H1 (cell line): ENCODE data around the gene PTGES2. TPM values are rescaled to one million over a fixed set of nuclear protein-coding genes. Genes with fewer than 3 reads are reported as not detected.

Source experiments
- CTCF ChIA-PET: fragments of 300-600 bp; sonication (Branson Sonifier 250); formaldehyde crosslinking; loops from one replicate; lab custom pipeline; 2021; ENCODE audit not compliant: partially characterized antibody; lab: Charles Lee
- POLR2A ChIA-PET: fragments of 300-600 bp; sonication (Branson Sonifier 250); formaldehyde crosslinking; loops from one replicate; lab custom pipeline; 2021; ENCODE audit warnings: inconsistent platforms; ENCODE audit not compliant: partially characterized antibody; lab: Charles Lee
- DNase-seq, 2 experiments: peaks; one replicate each; pipeline versions ENCODE4 v3.0.0 to v3.0.0-alpha.2; 2010 to 2022; ENCODE audit warnings: low spot score in 2 of 2, low read depth in 1 of 2, mixed read lengths in 1 of 2
- FAIRE-seq: peaks from 2 replicates; lab custom pipeline; 2011; peaks lifted over from hg19 to GRCh38; lab: Jason Lieb, UNC
- H2AFZ ChIP-seq: 2 replicates; pipeline ENCODE4 v1.8.1; 2012; ENCODE audit warnings: low read length, inconsistent platforms
- H2AK5ac ChIP-seq: 2 replicates; pipeline ENCODE4 v1.6.1; 2013; ENCODE audit warnings: low read depth, low read length
- H2BK120ac ChIP-seq: replicated peaks from 2 replicates; pipeline ENCODE3; 2013; ENCODE audit warnings: low read depth, low read length, inconsistent platforms
- H2BK12ac ChIP-seq: 2 replicates; pipeline ENCODE4 v1.6.1; 2013; ENCODE audit warnings: low read depth, low read length
- H2BK15ac ChIP-seq: 2 replicates; pipeline ENCODE4 v1.6.1; 2013; ENCODE audit warnings: low read length
- H2BK20ac ChIP-seq: 2 replicates; pipeline ENCODE4 v1.6.1; 2013; ENCODE audit warnings: low read length
- H2BK5ac ChIP-seq: 2 replicates; pipeline ENCODE4 v1.6.1; 2013; ENCODE audit warnings: low read depth, low read length
- H3K14ac ChIP-seq: 2 replicates; pipeline ENCODE4 v1.6.1; 2013; ENCODE audit warnings: inconsistent platforms; ENCODE audit not compliant: insufficient read length
- H3K18ac ChIP-seq: 2 replicates; pipeline ENCODE4 v1.6.1; 2013; ENCODE audit warnings: low read length; ENCODE audit errors: extremely low read depth
- H3K23ac ChIP-seq: 2 replicates; pipeline ENCODE4 v1.6.1; 2013; ENCODE audit warnings: inconsistent platforms; ENCODE audit not compliant: insufficient read length
- H3K23me2 ChIP-seq: 2 replicates; pipeline ENCODE4 v1.6.1; 2013; ENCODE audit warnings: low read depth, low read length
- H3K27ac ChIP-seq: 2 replicates; pipeline ENCODE4 v1.6.1; 2011; ENCODE audit warnings: low read depth, low read length, inconsistent platforms
- H3K27me3 ChIP-seq, 4 experiments: replicated peaks in 1 of 4; 1 replicate in 1 of 4; 2 replicates in 3 of 4; pipeline versions ENCODE4 v1.6.1 to v1.8.1; 2011 to 2013; ENCODE audit warnings: low read length in 3 of 4, mild to moderate bottlenecking in 3 of 4, inconsistent platforms in 2 of 4, mixed read lengths in 2 of 4, moderate library complexity in 1 of 4; ENCODE audit not compliant: control insufficient read depth in 3 of 4, insufficient read depth in 3 of 4; ENCODE audit errors: extremely low read depth in 1 of 4
- H3K36me3 ChIP-seq, 4 experiments: 2 replicates each; pipeline versions ENCODE4 v1.6.1 to v1.8.1; 2011 to 2013; ENCODE audit warnings: mild to moderate bottlenecking in 4 of 4, low read length in 3 of 4, moderate library complexity in 2 of 4, control low read depth in 1 of 4, inconsistent platforms in 1 of 4; ENCODE audit not compliant: insufficient read depth in 4 of 4, control insufficient read depth in 2 of 4
- H3K4ac ChIP-seq: replicated peaks from 2 replicates; pipeline ENCODE3; 2013; ENCODE audit warnings: low read length, low read depth, mixed read lengths, inconsistent platforms; ENCODE audit not compliant: insufficient read length
- H3K4me1 ChIP-seq, 4 experiments: replicated peaks in 1 of 4; 1 replicate in 1 of 4; 2 replicates in 3 of 4; pipeline versions ENCODE4 v1.6.1 to v1.8.1; 2011 to 2013; ENCODE audit warnings: low read length in 3 of 4, inconsistent platforms in 2 of 4, mixed read lengths in 1 of 4; ENCODE audit not compliant: insufficient read depth in 4 of 4, control insufficient read depth in 3 of 4
- H3K4me2 ChIP-seq, 2 experiments: 2 replicates each; pipeline versions ENCODE4 v1.6.1 to v1.8.1; 2011 to 2013; ENCODE audit warnings: low read depth in 2 of 2, low read length in 2 of 2, control low read depth in 1 of 2, inconsistent platforms in 1 of 2, mild to moderate bottlenecking in 1 of 2; ENCODE audit not compliant: insufficient read depth in 1 of 2
- H3K4me3 ChIP-seq, 4 experiments: fragments of 200-600, 300-600 bp in 1 of 4; sonication (generic), shearing (Covaris generic), sonication (Bioruptor Twin) in 1 of 4; 2 replicates each; pipeline versions ENCODE4 v1.5.1 to v1.8.1; 2011 to 2016; ENCODE audit warnings: low read length in 4 of 4, low read depth in 3 of 4, control low read depth in 2 of 4, inconsistent platforms in 2 of 4, mild to moderate bottlenecking in 2 of 4, mixed read lengths in 1 of 4, moderate library complexity in 1 of 4; ENCODE audit not compliant: insufficient read depth in 2 of 4; ENCODE audit errors: extremely low read depth in 1 of 4
- H3K56ac ChIP-seq: replicated peaks from 2 replicates; pipeline ENCODE3; 2013; ENCODE audit warnings: low read depth, mild to moderate bottlenecking, mixed read lengths, low read length, inconsistent platforms; ENCODE audit not compliant: insufficient read length
- H3K79me1 ChIP-seq: 2 replicates; pipeline ENCODE4 v1.6.1; 2013; ENCODE audit warnings: low read depth, low read length, control low read depth
- H3K79me2 ChIP-seq, 2 experiments: 2 replicates each; pipeline versions ENCODE4 v1.6.1 to v1.8.1; 2012 to 2013; ENCODE audit warnings: low read length in 2 of 2, mild to moderate bottlenecking in 2 of 2, inconsistent platforms in 1 of 2; ENCODE audit not compliant: insufficient read depth in 2 of 2, control insufficient read depth in 1 of 2
- H3K9ac ChIP-seq, 4 experiments: replicated peaks in 1 of 4; 1 replicate in 1 of 4; 2 replicates in 3 of 4; pipeline versions ENCODE4 v1.6.1 to v1.8.1; 2011 to 2013; ENCODE audit warnings: low read depth in 3 of 4, low read length in 3 of 4, control low read depth in 2 of 4, mild to moderate bottlenecking in 2 of 4, moderate library complexity in 2 of 4, inconsistent platforms in 1 of 4; ENCODE audit errors: extremely low read depth in 1 of 4
- H3K9me3 ChIP-seq, 2 experiments: 2 replicates each; pipeline versions ENCODE4 v1.6.1 to v1.8.1; 2012 to 2013; ENCODE audit warnings: mild to moderate bottlenecking in 2 of 2, moderate library complexity in 2 of 2, control low read depth in 1 of 2, inconsistent platforms in 1 of 2, low read depth in 1 of 2, low read length in 1 of 2, mixed read lengths in 1 of 2; ENCODE audit not compliant: insufficient read depth in 2 of 2
- H4K20me1 ChIP-seq, 2 experiments: replicated peaks in 1 of 2; 2 replicates each; pipeline versions ENCODE3 to v1.8.1; 2011 to 2013; ENCODE audit warnings: inconsistent platforms in 2 of 2, low read length in 2 of 2, mild to moderate bottlenecking in 1 of 2; ENCODE audit not compliant: insufficient read depth in 2 of 2, control insufficient read depth in 1 of 2
- H4K5ac ChIP-seq: 2 replicates; pipeline ENCODE4 v1.6.1; 2013; ENCODE audit warnings: low read length, low read depth, mixed read lengths, inconsistent platforms; ENCODE audit not compliant: insufficient read length
- H4K8ac ChIP-seq: 2 replicates; pipeline ENCODE4 v1.8.0; 2013; ENCODE audit warnings: mild to moderate bottlenecking, moderate library complexity, low read length, inconsistent platforms; ENCODE audit not compliant: insufficient read depth; ENCODE audit errors: extremely low read depth
- H4K91ac ChIP-seq: replicated peaks from 2 replicates; pipeline ENCODE3; 2013; ENCODE audit warnings: low read length, mixed read lengths, inconsistent platforms; ENCODE audit not compliant: insufficient read length
- BRCA1 ChIP-seq: IDR thresholded peaks from 2 replicates; pipeline ENCODE4 v1.6.1; 2012; ENCODE audit warnings: low read depth, low read length, improper control_type of control experiment
- WGBS, 2 experiments: shearing (Covaris generic) in 1 of 2; methylation state at CpG; one replicate each; pipeline versions ENCODE4 v1.1.6 to v1.1.7; 2013 to 2015; ENCODE audit warnings: low lambda C conversion rate in 2 of 2, mixed read lengths in 2 of 2, inconsistent platforms in 1 of 2, low coverage in 1 of 2, missing lambda C conversion rate in 1 of 2; ENCODE audit not compliant: insufficient replicate concordance in 2 of 2, insufficient coverage in 1 of 2, insufficient read length in 1 of 2; ENCODE audit errors: extremely low coverage in 1 of 2, missing lambda C conversion rate in 1 of 2; 5-methylcytosine and 5-hydroxymethylcytosine counted together
- polyA plus RNA-seq, 7 experiments: library from polyadenylated mRNA; depleted of rRNA in 3 of 7; stranded (reverse) in 5 of 7; unstranded in 2 of 7; fragments of >200 nt in 5 of 7; fragments of 200-250 nt in 2 of 7; gene quantifications; 1 replicate in 5 of 7; 2 replicates in 1 of 7; 4 replicates in 1 of 7; pipeline versions ENCODE4 v1.2.1 to v1.2.3, GENCODE V29; 2011 to 2013; ENCODE audit warnings: missing spikeins in 2 of 7, mixed read lengths in 2 of 7
- total RNA-seq: library from RNA; stranded (reverse); fragmentation: NEBNext Ultra II Directional; extraction: Animal tissue kit (Norgen Biotek cat#: 25700); gene quantifications from 2 replicates; pipeline ENCODE4 v1.2.1, GENCODE V29; 2021

PTGES2 gene
- total and polyA plus RNA-seq, 2 of the 8 experiments (the other 6 are each of a cell fraction or from before 2014, with no cell fraction given), result 80.7 to 81.2 TPM

- no peak overlapping the region for H2BK5ac ChIP-seq
- CTCF ChIA-PET, result interaction anchor here (0.6 to 3.2 kb wide), 5 partner anchors 11 to 143 kb away, joined by 3 to 15 read pairs (median 5); no protein-coding TSS in a partner anchor
- peaks cover 0 to 4% of the 10 kb centered on the region in 2 experiments for H4K20me1 ChIP-seq
- peaks cover 5% of the 10 kb centered on the region; the same call in 1 of the 2 replicates for H3K23me2 ChIP-seq
- no peak for TF ChIP-seq BRCA1
- TF ChIP-seq, all 59 proteins: peak for 0
- Histone ChIP-seq H2BK20ac (no peak overlapping the region), H2AK5ac (no peak overlapping the region), H3K18ac (no peak overlapping the region), H3K14ac (no peak overlapping the region), H3K4me1 (peaks cover 0 to 11% (median 1%) of the 10 kb centered on the region in 4 experiments; a peak in 4 of 7 replicates), H3K4me3 (peak overlapping the region; percentile 7 to 88 (median 53); a peak in 5 of 8 replicates), H2BK12ac (no peak overlapping the region), H3K27me3 (no peaks in the 10 kb centered on the region; a peak in 1 of 7 replicates), H3K4ac (no peak overlapping the region), H4K8ac (no peak overlapping the region), H3K4me2 (peak overlapping the region; percentile 78 to 95), H3K9ac (peak overlapping the region in 1 of 4 experiments; percentile 41; a peak in 1 of 7 replicates), H3K27ac (no peak overlapping the region), H4K91ac (no peak overlapping the region), H3K36me3 (peaks cover 0 to 22% (median 7%) of the 10 kb centered on the region in 4 experiments; a peak in 6 of 8 replicates), H2BK15ac (no peak overlapping the region), H3K79me1 (0 out of 2 replicates have a peak, but pooled peaks cover 8% of the 10 kb centered on the region), H2BK120ac (no peak overlapping the region), H3K79me2 (peaks cover 0 to 4% of the 10 kb centered on the region in 2 experiments; a peak in 1 of 4 replicates), H3K56ac (no peak overlapping the region), H4K5ac (no peak overlapping the region), H2AFZ (no peak overlapping the region), H3K23ac (no peak overlapping the region), H3K9me3 (no peaks in the 10 kb centered on the region)
- DNase-seq (no peak), FAIRE-seq (no peak)
- POLR2A ChIA-PET, result interaction anchor here (0.6 to 5.1 kb wide), 17 partner anchors 8 to 93 kb away, joined by 3 to 21 read pairs (median 4); partner anchors contain the start of gene PTGES2
- whole genome bisulfite sequencing, 2 experiments, result 93% methylated on average over 11 of the region's 13 CpGs; no CpG with 5 or more reads in 1 of the 2 experiments
Observed at GRCh38 chr9:128161215-128161902, 33.8 kb upstream of the PTGES2 start.
